NCI-H345 (cell line): ENCODE results near the gene OSBPL6.
A peak's percentile ranks its signal among the peaks of the same experiment; 100 is the strongest.

Experiments
- DNase-seq: peaks from one replicate; lab custom pipeline; 2025; lab: John Stamatoyannopoulos, UW

OSBPL6 gene

DNA sequence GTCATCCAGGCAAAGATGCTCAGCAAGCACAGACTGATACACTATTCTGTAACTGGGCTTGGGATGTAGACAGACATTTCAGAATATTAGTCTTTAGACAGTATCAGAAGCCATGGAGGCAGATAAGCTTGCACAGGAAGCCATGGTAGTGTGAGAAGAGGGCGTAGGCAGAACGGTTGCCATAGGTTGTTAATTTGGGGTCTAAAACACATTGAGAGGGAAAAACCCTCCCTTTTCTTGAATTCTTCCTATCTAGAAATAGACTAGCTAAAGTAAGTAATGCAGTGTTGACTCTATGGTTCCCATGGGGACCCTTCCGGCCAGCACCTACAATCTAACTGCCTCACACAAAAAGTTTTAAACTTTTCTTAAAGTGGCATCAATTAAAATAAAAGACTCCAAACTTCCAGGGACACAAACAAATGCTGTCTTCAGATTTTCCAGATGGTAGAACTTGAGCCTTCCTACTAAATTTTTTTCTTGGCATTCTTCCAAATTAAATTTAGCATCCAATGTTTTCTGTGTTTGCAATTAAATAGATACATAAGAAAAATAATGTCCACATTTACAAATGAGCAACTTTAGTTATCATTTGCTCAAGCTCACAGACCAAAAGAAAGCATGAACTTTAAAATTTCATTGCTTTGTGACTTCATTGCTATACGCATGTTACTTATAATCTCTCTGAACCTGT lies 254.8 kb downstream of the OSBPL6 start:
- no peak for DNase-seq

DNA sequence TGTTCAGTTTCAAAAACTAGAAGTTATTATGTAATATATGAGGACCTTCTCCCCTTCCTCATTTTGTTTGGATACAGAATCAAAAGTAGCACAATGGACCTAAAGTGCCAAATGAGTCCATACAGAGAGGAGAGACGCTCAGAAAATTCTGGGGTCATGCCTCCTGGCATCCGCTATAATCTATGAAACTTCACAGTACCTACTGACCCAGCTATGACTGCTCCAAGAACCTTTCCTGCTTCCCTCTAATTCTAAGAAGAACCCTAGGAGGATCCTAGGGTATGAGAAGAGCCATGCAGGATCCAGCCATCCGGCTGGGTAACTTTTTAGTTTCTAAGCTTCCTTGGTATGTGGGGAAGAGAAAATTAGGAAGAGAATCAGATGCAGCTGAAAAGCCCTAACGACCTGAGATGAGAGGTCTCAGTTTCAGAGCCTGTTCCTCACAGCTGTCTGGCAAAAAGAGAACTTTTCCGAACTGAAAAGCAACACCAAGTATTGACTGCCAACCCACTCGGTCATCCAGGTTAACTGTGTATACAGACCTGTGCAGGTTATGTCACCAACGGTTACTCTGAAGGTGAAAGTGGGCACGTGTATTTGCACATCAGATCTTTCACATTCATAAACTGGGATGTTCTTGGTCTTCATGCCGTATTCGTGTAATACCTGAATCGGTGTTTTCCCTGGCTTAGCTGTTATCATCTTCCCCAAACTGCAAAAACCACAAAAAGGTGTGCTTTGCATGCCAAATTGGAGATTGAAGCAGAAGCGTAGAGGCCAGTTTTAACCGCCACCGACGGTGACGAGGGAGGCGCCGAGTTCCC lies 255.6 kb downstream of the OSBPL6 start:
- no peak for DNase-seq

DNA sequence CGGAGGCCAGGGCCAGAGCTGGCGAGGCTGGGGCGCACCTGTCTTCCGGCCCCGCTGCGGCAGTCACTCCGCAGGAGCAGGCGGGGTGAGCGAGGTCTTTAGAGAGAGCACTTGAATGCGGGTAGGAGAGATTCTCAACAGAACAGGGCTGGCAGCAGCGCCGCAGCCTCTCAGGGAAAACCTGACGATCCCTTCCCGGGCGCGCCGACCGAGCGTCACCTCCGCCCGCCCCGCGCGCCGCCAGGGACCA lies 256.1 kb downstream of the OSBPL6 start:
- DNase-seq: no peak

DNA sequence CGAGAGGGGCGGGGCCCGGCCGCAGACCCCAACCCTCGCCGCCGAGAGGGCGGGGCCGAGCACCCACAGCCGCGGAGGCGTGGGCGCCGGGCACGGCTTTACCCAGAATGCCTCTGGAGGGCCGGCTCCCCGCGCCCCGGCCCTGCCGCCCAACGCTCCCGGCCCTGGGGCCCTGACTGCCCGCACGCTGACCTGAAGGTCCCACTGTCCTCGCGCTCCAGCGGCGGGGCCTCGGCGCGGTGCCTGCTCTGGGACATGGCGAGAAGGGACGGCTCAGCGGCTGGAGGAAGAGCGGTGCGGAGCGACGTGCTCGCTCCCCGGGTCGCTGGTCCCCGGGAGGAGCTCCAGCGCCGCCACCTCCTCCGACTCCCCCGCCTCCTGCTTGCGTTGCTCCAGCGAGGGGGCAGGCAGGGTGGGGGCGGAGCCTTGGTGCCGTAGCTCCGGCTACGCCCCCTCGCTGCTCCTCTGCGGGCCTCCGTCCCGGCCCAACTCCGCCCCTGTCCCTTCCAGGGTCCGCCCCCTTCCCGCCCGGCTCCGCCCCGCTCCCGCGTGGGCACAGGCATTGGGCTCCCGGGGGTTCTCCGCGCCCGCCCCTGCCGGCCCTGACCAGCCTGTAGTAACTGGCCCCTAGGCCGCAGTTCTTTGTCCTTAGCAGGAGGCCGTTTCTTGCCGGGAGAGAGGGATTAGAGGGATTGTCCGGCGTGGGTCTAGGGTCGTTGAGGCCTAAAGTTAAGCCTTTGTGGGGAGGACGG lies 256.6 kb downstream of the OSBPL6 start, which contains the start of the genes PJVK and PRKRA:
Gene PJVK, plus strand, starts transcription at position 605 of the 752 bp plus-strand sequence. CDS start 2,032 bp downstream, outside the sequence.
Gene PRKRA, minus strand, starts transcription at position 402 of the 752 bp plus-strand sequence. Its CDS starts 145 bp downstream, at position 257.
- peak; percentile 98 for DNase-seq

DNA sequence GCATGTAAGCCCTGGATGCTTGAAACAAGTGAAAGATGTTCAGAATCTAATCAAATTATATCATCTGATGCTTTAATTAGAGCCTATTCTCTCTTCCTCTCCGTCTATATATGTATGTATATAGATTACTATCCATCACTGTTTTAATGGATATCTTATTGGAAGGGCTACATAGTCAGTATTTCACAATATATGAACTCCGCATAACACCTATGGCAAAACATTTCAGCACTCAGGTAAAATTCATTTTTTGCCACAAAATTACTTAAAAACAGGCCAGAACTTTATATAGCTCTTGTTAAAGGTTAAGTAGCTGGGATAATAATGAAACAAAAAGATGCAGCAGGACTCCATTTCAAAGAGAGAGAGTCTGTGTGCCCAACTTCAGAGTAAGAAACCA lies 258.0 kb downstream of the OSBPL6 start:
- no peak for DNase-seq
